A549 (cell line): Measurements from ENCODE around the gene PRRX2. TPM values are rescaled to one million over a fixed set of nuclear protein-coding genes. Genes with fewer than 3 reads are reported as not detected.

Source experiments
- ATAC-seq, 2 experiments: fragments of 200-7000 bp in 1 of 2; fragments of >200 bp in 1 of 2; cut with Nextera tagmentation in 1 of 2; cut with Tn5 transposase in 1 of 2; 3 replicates each; pipeline versions ENCODE4 v1.8.0 to v1.9.1; 2018 to 2020; ENCODE audit warnings: mild to moderate bottlenecking in 1 of 2, moderate library complexity in 1 of 2
- CTCF ChIA-PET: fragments of 300-600 bp; sonication (Branson Sonifier 250); formaldehyde crosslinking; extraction: SDS; loops from one replicate; lab custom pipeline; 2021; ENCODE audit warnings: antibody characterized with exemption, inconsistent platforms; lab: Yijun Ruan, JAX
- POLR2A ChIA-PET: fragments of 350-600 bp; formaldehyde crosslinking; extraction: SDS; loops from one replicate; lab custom pipeline; 2021; ENCODE audit warnings: antibody characterized with exemption, inconsistent platforms; lab: Yijun Ruan, JAX
- DNase-seq, 2 experiments: peaks; one replicate each; pipeline versions ENCODE4 v3.0.0 to v3.0.0-alpha.2; 2011 to 2016; ENCODE audit warnings: low read depth in 1 of 2, low spot score in 1 of 2
- FAIRE-seq: peaks from 2 replicates; lab custom pipeline; 2011; peaks lifted over from hg19 to GRCh38; lab: Jason Lieb, UNC
- H3K27ac ChIP-seq, 2 experiments: fragments of >200 bp; sonication (Bioruptor Twin); formaldehyde crosslinking; 3 replicates each; pipeline ENCODE4 v1.5.1; 2016 to 2017
- H3K4me1 ChIP-seq: fragments of >200 bp; sonication (Bioruptor Twin); formaldehyde crosslinking; 3 replicates; pipeline ENCODE4 v1.6.1; 2016
- H3K4me2 ChIP-seq: fragments of >200 bp; sonication (Bioruptor Twin); formaldehyde crosslinking; 3 replicates; pipeline ENCODE4 v1.6.1; 2016
- H3K4me3 ChIP-seq: fragments of >200 bp; sonication (Bioruptor Twin); formaldehyde crosslinking; 3 replicates; pipeline ENCODE4 v1.5.1; 2016
- H3K9me3 ChIP-seq: fragments of >200 bp; sonication (Bioruptor Twin); formaldehyde crosslinking; 3 replicates; pipeline ENCODE4 v1.6.1; 2016
- BCL3 ChIP-seq: fragments of >200 bp; sonication (Bioruptor Twin); formaldehyde crosslinking; IDR thresholded peaks from 3 replicates; pipeline ENCODE4 v1.6.1; 2016
- CBX8 ChIP-seq: fragments of 200-600 bp; sonication (generic); IDR thresholded peaks from 2 replicates; pipeline ENCODE4 v1.6.1; 2016
- CEBPB ChIP-seq, 2 experiments: fragments of >200 bp in 1 of 2; sonication (Bioruptor Twin) in 1 of 2; formaldehyde crosslinking in 1 of 2; IDR thresholded peaks; 2 replicates each; pipeline ENCODE4 v1.6.1; 2012 to 2016
- CHD4 ChIP-seq: fragments of 200-600 bp; sonication (generic); IDR thresholded peaks from 2 replicates; pipeline ENCODE4 v1.6.1; 2016; ENCODE audit warnings: antibody characterized with exemption, mild to moderate bottlenecking, borderline replicate concordance
- EHMT2 ChIP-seq: fragments of 200-600 bp; sonication (generic); IDR thresholded peaks from 2 replicates; pipeline ENCODE4 v1.6.1; 2016; ENCODE audit warnings: antibody characterized with exemption, low read depth, mild to moderate bottlenecking, moderate library complexity
- EP300 ChIP-seq, 2 experiments: fragments of >200 bp; sonication (Bioruptor Twin); formaldehyde crosslinking; IDR thresholded peaks; 2 replicates in 1 of 2; 3 replicates in 1 of 2; pipeline ENCODE4 v1.6.1; 2016 to 2017
- FOSB ChIP-seq: fragments of 250-450 bp; sonication (Bioruptor Pico); IDR thresholded peaks from 2 replicates; pipeline ENCODE4 v1.5.0; 2020; ENCODE audit warnings: mild to moderate bottlenecking, moderate library complexity
- GATA3 ChIP-seq: IDR thresholded peaks from 2 replicates; pipeline ENCODE4 v1.6.1; 2012; ENCODE audit warnings: borderline replicate concordance
- HDAC2 ChIP-seq: fragments of 200-600 bp; sonication (generic); IDR thresholded peaks from 2 replicates; pipeline ENCODE4 v1.6.1; 2016
- HOXB5 ChIP-seq: fragments of 250-450 bp; sonication (Bioruptor Pico); IDR thresholded peaks from 2 replicates; pipeline ENCODE4 v1.5.0; 2020; ENCODE audit warnings: mild to moderate bottlenecking, moderate library complexity
- JUN ChIP-seq, 2 experiments: fragments of >200 bp; sonication (Bioruptor Twin); formaldehyde crosslinking; IDR thresholded peaks; 2 replicates in 1 of 2; 3 replicates in 1 of 2; pipeline ENCODE4 v1.6.1; 2016 to 2017
- KDM5A ChIP-seq: fragments of 200-600 bp; sonication (generic); IDR thresholded peaks from 2 replicates; pipeline ENCODE4 v1.6.1; 2016; ENCODE audit warnings: antibody characterized with exemption, mild to moderate bottlenecking
- POLR2A ChIP-seq: IDR thresholded peaks from 2 replicates; pipeline ENCODE4 v1.6.1; 2012; ENCODE audit warnings: mild to moderate bottlenecking, low read length
- RARB ChIP-seq: fragments of 250-450 bp; sonication (Bioruptor Pico); IDR thresholded peaks from 2 replicates; pipeline ENCODE4 v1.8.0; 2021; ENCODE audit warnings: mild to moderate bottlenecking, moderate library complexity
- RCOR1 ChIP-seq: fragments of 150-350 bp; IDR thresholded peaks from 2 replicates; pipeline ENCODE4 v1.6.1; 2014; ENCODE audit warnings: antibody characterized with exemption, low read length, low read depth
- RFX5 ChIP-seq: fragments of 450-650 bp; IDR thresholded peaks from 2 replicates; pipeline ENCODE4 v1.7.1; 2014; ENCODE audit warnings: antibody characterized with exemption, mild to moderate bottlenecking, moderate library complexity
- TFCP2L1 ChIP-seq: fragments of 250-450 bp; sonication (Bioruptor Pico); IDR thresholded peaks from 2 replicates; pipeline ENCODE4 v1.5.0; 2021; ENCODE audit warnings: mild to moderate bottlenecking
- USF2 ChIP-seq: fragments of 450-650 bp; IDR thresholded peaks from 2 replicates; pipeline ENCODE4 v1.6.1; 2014; ENCODE audit warnings: antibody characterized with exemption
- WGBS: methylation state at CpG from one replicate; pipeline ENCODE4 v1.1.6; 2017; ENCODE audit errors: missing lambda C conversion rate; 5-methylcytosine and 5-hydroxymethylcytosine counted together
- polyA plus RNA-seq, 4 experiments: library from polyadenylated mRNA; depleted of rRNA in 3 of 4; stranded (reverse); fragments of >200 nt; fragmentation: RNase III in 1 of 4; extraction: RNeasy Plus Mini Kit Qiagen cat#74134 plus additional on column Dnase treatment in 1 of 4; gene quantifications; 2 replicates in 3 of 4; 3 replicates in 1 of 4; pipeline ENCODE4 v1.2.3, GENCODE V29; 2011 to 2017
- TF ChIP-seq, protein P1 (sequence below): fragments of >200 bp; sonication (Bioruptor Twin); formaldehyde crosslinking; IDR thresholded peaks from 3 replicates; pipeline ENCODE4 v1.5.1; 2016

The PRRX2 gene
- polyA plus RNA-seq, 2 of the 4 experiments (the other 2 are of a cell fraction): 0.90 to 2.7 TPM

DNA sequence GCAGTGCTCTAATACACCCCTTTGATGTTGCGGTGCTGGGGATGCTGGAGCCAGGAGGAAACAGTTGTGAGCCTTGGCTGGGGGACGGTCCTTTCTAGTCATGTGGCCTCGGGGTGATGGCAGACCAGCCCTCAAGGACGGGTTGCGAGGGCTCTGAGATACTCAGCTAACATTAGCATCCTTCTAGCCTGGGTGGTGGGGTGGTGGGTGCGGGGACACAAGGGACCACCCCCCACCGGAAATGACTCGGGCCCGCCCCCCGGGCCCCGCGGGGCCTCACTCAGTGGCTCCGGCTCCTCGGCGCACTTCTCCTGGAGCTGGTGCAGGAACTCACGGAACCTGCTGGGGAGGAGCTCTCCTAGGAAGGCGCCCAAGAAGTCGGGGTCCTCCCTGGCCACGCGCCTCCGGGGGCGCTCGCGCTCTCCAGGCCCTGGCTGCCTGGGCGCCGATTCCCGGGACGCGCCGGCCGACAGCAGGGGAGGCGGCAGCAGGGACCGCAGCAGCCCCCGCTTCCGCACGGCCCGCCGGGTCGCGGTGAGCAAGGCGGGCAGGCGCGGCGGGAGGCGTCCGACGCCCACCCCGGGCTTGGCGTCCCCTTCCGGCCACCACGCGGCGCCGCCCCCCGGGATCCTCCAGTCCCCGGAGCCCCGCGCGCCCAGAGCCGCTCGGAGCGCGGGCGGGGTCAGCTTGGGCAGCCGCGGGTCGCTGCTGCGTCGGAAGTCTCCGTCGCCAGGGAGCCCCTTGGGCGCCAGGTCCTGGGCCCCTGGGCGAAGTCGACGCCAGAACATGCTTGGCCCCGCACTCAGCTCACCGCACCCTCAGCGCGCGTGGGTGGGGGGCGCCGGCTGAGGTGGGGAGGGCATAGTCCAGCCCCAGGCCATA lies 45.4 kb upstream of the PRRX2 start:
- TF ChIP-seq HDAC2 (no peak), EP300 (IDR thresholded peaks at IDR 0.05) (no peak), FOSB (CRISPR knock-in tag) (no peak), RFX5 (no peak), RARB (CRISPR knock-in tag) (no peak), CBX8 (no peak), GATA3 (no peak), EHMT2 (no peak), CHD4 (no peak), POLR2A (peak; percentile 44), KDM5A (no peak), HOXB5 (CRISPR knock-in tag) (no peak), BCL3 (no peak), RCOR1 (no peak), TFCP2L1 (CRISPR knock-in tag) (no peak), JUN (IDR thresholded peaks at IDR 0.05) (peak in 1 of 2 experiments; percentile 53; a peak in 2 of 5 replicates)
- TF ChIP-seq, protein P1, sequence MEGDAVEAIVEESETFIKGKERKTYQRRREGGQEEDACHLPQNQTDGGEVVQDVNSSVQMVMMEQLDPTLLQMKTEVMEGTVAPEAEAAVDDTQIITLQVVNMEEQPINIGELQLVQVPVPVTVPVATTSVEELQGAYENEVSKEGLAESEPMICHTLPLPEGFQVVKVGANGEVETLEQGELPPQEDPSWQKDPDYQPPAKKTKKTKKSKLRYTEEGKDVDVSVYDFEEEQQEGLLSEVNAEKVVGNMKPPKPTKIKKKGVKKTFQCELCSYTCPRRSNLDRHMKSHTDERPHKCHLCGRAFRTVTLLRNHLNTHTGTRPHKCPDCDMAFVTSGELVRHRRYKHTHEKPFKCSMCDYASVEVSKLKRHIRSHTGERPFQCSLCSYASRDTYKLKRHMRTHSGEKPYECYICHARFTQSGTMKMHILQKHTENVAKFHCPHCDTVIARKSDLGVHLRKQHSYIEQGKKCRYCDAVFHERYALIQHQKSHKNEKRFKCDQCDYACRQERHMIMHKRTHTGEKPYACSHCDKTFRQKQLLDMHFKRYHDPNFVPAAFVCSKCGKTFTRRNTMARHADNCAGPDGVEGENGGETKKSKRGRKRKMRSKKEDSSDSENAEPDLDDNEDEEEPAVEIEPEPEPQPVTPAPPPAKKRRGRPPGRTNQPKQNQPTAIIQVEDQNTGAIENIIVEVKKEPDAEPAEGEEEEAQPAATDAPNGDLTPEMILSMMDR: peak; percentile 45
- TF ChIP-seq, all 56 proteins: peak for 3
- peak overlapping the region; percentile 95 for H3K4me2 ChIP-seq
- POLR2A ChIA-PET: interaction anchor here (0.6 to 2.7 kb wide), 8 partner anchors 124 to 629 kb away, joined by 3 to 8 read pairs (median 3); partner anchors contain the start of gene IER5L
- H3K27ac ChIP-seq: peak overlapping the region; percentile 96 to 98
- WGBS: 24% methylated on average over 12 of the region's 82 CpGs
- CTCF ChIA-PET: interaction anchor here (0.6 to 26.2 kb wide), 18 partner anchors 10 to 486 kb away, joined by 3 to 947 read pairs (median 3); no protein-coding TSS in a partner anchor
- H3K4me1 ChIP-seq: peaks cover 35% of the 10 kb centered on the region
- FAIRE-seq (no peak), ATAC-seq (peak; percentile 56 to 70), DNase-seq (peak; percentile 49 to 54)
- H3K9me3 ChIP-seq: no peaks in the 10 kb centered on the region
- H3K4me3 ChIP-seq: peak overlapping the region; percentile 75

DNA sequence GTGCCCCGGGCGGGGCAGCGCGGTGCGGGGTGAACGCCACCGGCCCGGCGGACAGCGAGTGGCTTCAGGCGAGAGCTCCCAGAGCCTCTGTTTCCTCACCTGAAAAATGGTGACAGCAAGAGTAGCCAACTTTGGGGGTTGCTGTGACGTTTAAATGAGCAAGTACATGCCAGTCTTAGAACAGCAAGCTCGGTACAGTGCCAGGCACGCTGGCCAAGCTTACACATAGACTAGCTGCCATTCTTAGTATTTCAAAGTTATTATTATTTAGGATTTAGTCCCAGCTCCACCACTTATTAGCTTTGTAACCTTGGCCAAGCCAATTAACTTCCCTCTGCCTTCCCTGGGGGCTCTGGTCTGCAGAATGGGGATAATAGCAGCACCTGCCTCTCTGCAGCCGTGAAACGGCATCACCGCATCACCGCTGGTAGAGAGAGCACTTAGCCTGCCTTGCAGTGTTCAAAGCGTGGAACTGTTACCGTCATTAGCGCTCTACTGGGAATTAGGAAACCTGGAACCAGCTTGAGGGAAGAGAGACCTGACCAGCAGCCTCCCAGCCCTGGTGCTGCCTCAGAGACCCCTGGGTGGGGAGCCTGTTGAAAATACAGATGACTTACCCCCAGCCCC lies 44.7 kb upstream of the PRRX2 start, which contains the start of gene C9orf50:
Gene C9orf50, minus strand, starts transcription at position 433 of the 627 bp plus-strand sequence. CDS start 527 bp downstream, outside the sequence.
- WGBS: 86% methylated on average over 12 of the region's 21 CpGs
- Histone ChIP-seq H3K4me3 (peak within 1 kb of the TSS; percentile 75), H3K4me1 (peaks cover 35% of the 10 kb centered on the region), H3K27ac (peak within 1 kb of the TSS; percentile 96 to 98)
- no peak for DNase-seq
- POLR2A ChIA-PET: interaction anchor here (0.6 to 2.7 kb wide), 5 partner anchors 125 to 489 kb away, joined by 3 to 8 read pairs (median 6); no protein-coding TSS in a partner anchor
- TF ChIP-seq HOXB5 (CRISPR knock-in tag) (no peak), BCL3 (no peak), CEBPB (IDR thresholded peaks at IDR 0.05) (no peak), USF2 (no peak)
- TF ChIP-seq, all 56 proteins: peak for 0
- H3K4me2 ChIP-seq: peak within 1 kb of the TSS; percentile 95
- no peaks in the 10 kb centered on the region for H3K9me3 ChIP-seq
- FAIRE-seq (no peak), ATAC-seq (no peak)
- CTCF ChIA-PET: interaction anchor here (1.0 to 26.2 kb wide), 15 partner anchors 9 to 487 kb away, joined by 3 to 947 read pairs (median 4); no protein-coding TSS in a partner anchor
